HL-60 (cell line): ENCODE data around the gene CYREN.

ENCODE experiments used
- GABPA ChIP-seq: IDR thresholded peaks from 2 replicates; pipeline ENCODE4 v1.6.1; 2012; ENCODE audit warnings: low read depth
- POLR2AphosphoS5 ChIP-seq: IDR thresholded peaks from 2 replicates; pipeline ENCODE4 v1.6.1; 2012; ENCODE audit warnings: low read depth
- TF ChIP-seq, protein P1 (sequence below): IDR thresholded peaks from one replicate; pipeline ENCODE4 v1.5.1; 2011; ENCODE audit warnings: low read length, control low read depth, inconsistent platforms; ENCODE audit not compliant: insufficient read depth
- TF ChIP-seq, protein P2 (sequence below): IDR thresholded peaks from 2 replicates; pipeline ENCODE4 v1.6.1; 2012; ENCODE audit warnings: low read depth; ENCODE audit not compliant: insufficient replicate concordance

GRCh38 chr7:135174941-135175340 is 4.4 kb upstream of the CYREN start:
- TF ChIP-seq, protein P1, sequence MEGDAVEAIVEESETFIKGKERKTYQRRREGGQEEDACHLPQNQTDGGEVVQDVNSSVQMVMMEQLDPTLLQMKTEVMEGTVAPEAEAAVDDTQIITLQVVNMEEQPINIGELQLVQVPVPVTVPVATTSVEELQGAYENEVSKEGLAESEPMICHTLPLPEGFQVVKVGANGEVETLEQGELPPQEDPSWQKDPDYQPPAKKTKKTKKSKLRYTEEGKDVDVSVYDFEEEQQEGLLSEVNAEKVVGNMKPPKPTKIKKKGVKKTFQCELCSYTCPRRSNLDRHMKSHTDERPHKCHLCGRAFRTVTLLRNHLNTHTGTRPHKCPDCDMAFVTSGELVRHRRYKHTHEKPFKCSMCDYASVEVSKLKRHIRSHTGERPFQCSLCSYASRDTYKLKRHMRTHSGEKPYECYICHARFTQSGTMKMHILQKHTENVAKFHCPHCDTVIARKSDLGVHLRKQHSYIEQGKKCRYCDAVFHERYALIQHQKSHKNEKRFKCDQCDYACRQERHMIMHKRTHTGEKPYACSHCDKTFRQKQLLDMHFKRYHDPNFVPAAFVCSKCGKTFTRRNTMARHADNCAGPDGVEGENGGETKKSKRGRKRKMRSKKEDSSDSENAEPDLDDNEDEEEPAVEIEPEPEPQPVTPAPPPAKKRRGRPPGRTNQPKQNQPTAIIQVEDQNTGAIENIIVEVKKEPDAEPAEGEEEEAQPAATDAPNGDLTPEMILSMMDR: no peak
- TF ChIP-seq POLR2AphosphoS5 (no peak), GABPA (no peak)
- TF ChIP-seq, protein P2, sequence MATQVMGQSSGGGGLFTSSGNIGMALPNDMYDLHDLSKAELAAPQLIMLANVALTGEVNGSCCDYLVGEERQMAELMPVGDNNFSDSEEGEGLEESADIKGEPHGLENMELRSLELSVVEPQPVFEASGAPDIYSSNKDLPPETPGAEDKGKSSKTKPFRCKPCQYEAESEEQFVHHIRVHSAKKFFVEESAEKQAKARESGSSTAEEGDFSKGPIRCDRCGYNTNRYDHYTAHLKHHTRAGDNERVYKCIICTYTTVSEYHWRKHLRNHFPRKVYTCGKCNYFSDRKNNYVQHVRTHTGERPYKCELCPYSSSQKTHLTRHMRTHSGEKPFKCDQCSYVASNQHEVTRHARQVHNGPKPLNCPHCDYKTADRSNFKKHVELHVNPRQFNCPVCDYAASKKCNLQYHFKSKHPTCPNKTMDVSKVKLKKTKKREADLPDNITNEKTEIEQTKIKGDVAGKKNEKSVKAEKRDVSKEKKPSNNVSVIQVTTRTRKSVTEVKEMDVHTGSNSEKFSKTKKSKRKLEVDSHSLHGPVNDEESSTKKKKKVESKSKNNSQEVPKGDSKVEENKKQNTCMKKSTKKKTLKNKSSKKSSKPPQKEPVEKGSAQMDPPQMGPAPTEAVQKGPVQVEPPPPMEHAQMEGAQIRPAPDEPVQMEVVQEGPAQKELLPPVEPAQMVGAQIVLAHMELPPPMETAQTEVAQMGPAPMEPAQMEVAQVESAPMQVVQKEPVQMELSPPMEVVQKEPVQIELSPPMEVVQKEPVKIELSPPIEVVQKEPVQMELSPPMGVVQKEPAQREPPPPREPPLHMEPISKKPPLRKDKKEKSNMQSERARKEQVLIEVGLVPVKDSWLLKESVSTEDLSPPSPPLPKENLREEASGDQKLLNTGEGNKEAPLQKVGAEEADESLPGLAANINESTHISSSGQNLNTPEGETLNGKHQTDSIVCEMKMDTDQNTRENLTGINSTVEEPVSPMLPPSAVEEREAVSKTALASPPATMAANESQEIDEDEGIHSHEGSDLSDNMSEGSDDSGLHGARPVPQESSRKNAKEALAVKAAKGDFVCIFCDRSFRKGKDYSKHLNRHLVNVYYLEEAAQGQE: no peak
